ENCODE data around the gene CLIP2.

CLIP2 gene

GRCh38 chr7:74289659-74290552, 699 bp downstream of the CLIP2 start:
- Histone ChIP-seq H3K27ac (ENCODE audit: low read depth, low read length) (peak overlapping the region; percentile 75), H3K27me3 (ENCODE audit: control insufficient read depth in 1 of 2, insufficient read depth in 2 of 2, low read length in 2 of 2) (no peaks in the 10 kb centered on the region), H3K4me3 (ENCODE audit: low read depth in 1 of 2, low read length in 2 of 2) (peak overlapping the region; percentile 70 to 93), H3K36me3 (ENCODE audit: insufficient read depth, low read length) (no peaks in the 10 kb centered on the region), H3K4me1 (ENCODE audit: insufficient read depth, low read length) (peaks cover 30% of the 10 kb centered on the region), H3K9ac (ENCODE audit: low read length) (peak overlapping the region; percentile 36), H3K9me3 (ENCODE audit: low read length) (no peaks in the 10 kb centered on the region)

GRCh38 chr7:74290553-74290950, 1.3 kb downstream of the CLIP2 start:
- H3K36me3 ChIP-seq (ENCODE audit: insufficient read depth, low read length), result no peaks in the 10 kb centered on the region
- peak overlapping the region; percentile 36 for H3K9ac ChIP-seq (ENCODE audit: low read length)
- no peaks in the 10 kb centered on the region for H3K9me3 ChIP-seq (ENCODE audit: low read length)
- H3K27me3 ChIP-seq (ENCODE audit: control insufficient read depth in 1 of 2, insufficient read depth in 2 of 2, low read length in 2 of 2), result no peaks in the 10 kb centered on the region
- H3K4me3 ChIP-seq (ENCODE audit: low read depth in 1 of 2, low read length in 2 of 2), result peak overlapping the region; percentile 70 to 93
- peaks cover 30% of the 10 kb centered on the region for H3K4me1 ChIP-seq (ENCODE audit: insufficient read depth, low read length)
- H3K27ac ChIP-seq (ENCODE audit: low read depth, low read length), result peak overlapping the region; percentile 75

GRCh38 chr7:74290981-74291441, 1.8 kb downstream of the CLIP2 start:
- no peaks in the 10 kb centered on the region for H3K36me3 ChIP-seq (ENCODE audit: insufficient read depth, low read length)
- H3K4me3 ChIP-seq (ENCODE audit: low read depth in 1 of 2, low read length in 2 of 2), result peak overlapping the region; percentile 7 to 70
- peaks cover 30% of the 10 kb centered on the region for H3K4me1 ChIP-seq (ENCODE audit: insufficient read depth, low read length)
- H3K9ac ChIP-seq (ENCODE audit: low read length), result no peak overlapping the region
- H3K27me3 ChIP-seq (ENCODE audit: control insufficient read depth in 1 of 2, insufficient read depth in 2 of 2, low read length in 2 of 2), result no peaks in the 10 kb centered on the region
- H3K27ac ChIP-seq (ENCODE audit: low read depth, low read length), result no peak overlapping the region
- no peaks in the 10 kb centered on the region for H3K9me3 ChIP-seq (ENCODE audit: low read length)

GRCh38 chr7:74291535-74291934, 2.3 kb downstream of the CLIP2 start:
- Histone ChIP-seq H3K4me1 (ENCODE audit: insufficient read depth, low read length) (peaks cover 30% of the 10 kb centered on the region), H3K9ac (ENCODE audit: low read length) (no peak overlapping the region), H3K27me3 (ENCODE audit: control insufficient read depth in 1 of 2, insufficient read depth in 2 of 2, low read length in 2 of 2) (no peaks in the 10 kb centered on the region), H3K36me3 (ENCODE audit: insufficient read depth, low read length) (no peaks in the 10 kb centered on the region), H3K4me3 (ENCODE audit: low read depth in 1 of 2, low read length in 2 of 2) (no peak overlapping the region), H3K27ac (ENCODE audit: low read depth, low read length) (no peak overlapping the region), H3K9me3 (ENCODE audit: low read length) (no peaks in the 10 kb centered on the region)

GRCh38 chr7:74292757-74293576, 3.8 kb downstream of the CLIP2 start:
- no peak overlapping the region for H3K4me3 ChIP-seq (ENCODE audit: low read depth in 1 of 2, low read length in 2 of 2)
- peaks cover 30% of the 10 kb centered on the region for H3K4me1 ChIP-seq (ENCODE audit: insufficient read depth, low read length)
- H3K27ac ChIP-seq (ENCODE audit: low read depth, low read length), result no peak overlapping the region
- no peaks in the 10 kb centered on the region for H3K36me3 ChIP-seq (ENCODE audit: insufficient read depth, low read length)
- no peak overlapping the region for H3K9ac ChIP-seq (ENCODE audit: low read length)
- no peaks in the 10 kb centered on the region for H3K27me3 ChIP-seq (ENCODE audit: control insufficient read depth in 1 of 2, insufficient read depth in 2 of 2, low read length in 2 of 2)
- H3K9me3 ChIP-seq (ENCODE audit: low read length), result no peaks in the 10 kb centered on the region

- Histone ChIP-seq H3K9me3 (ENCODE audit: low read length) (no peaks in the 10 kb centered on the region), H3K9ac (ENCODE audit: low read length) (no peak overlapping the region), H3K27ac (ENCODE audit: low read depth, low read length) (no peak overlapping the region), H3K36me3 (ENCODE audit: insufficient read depth, low read length) (no peaks in the 10 kb centered on the region), H3K27me3 (ENCODE audit: control insufficient read depth in 1 of 2, insufficient read depth in 2 of 2, low read length in 2 of 2) (no peaks in the 10 kb centered on the region), H3K4me1 (ENCODE audit: insufficient read depth, low read length) (peaks cover 28% of the 10 kb centered on the region), H3K4me3 (ENCODE audit: low read depth in 1 of 2, low read length in 2 of 2) (no peak overlapping the region)
Measured at GRCh38 chr7:74293577-74293908, 4.3 kb downstream of the CLIP2 start.

GRCh38 chr7:74294191-74294998, 5.2 kb downstream of the CLIP2 start:
- no peak overlapping the region for H3K27ac ChIP-seq (ENCODE audit: low read depth, low read length)
- no peaks in the 10 kb centered on the region for H3K27me3 ChIP-seq (ENCODE audit: control insufficient read depth in 1 of 2, insufficient read depth in 2 of 2, low read length in 2 of 2)
- no peak overlapping the region for H3K9ac ChIP-seq (ENCODE audit: low read length)
- no peaks in the 10 kb centered on the region for H3K9me3 ChIP-seq (ENCODE audit: low read length)
- no peak overlapping the region for H3K4me3 ChIP-seq (ENCODE audit: low read depth in 1 of 2, low read length in 2 of 2)
- peaks cover 24% of the 10 kb centered on the region for H3K4me1 ChIP-seq (ENCODE audit: insufficient read depth, low read length)
- H3K36me3 ChIP-seq (ENCODE audit: insufficient read depth, low read length), result no peaks in the 10 kb centered on the region

GRCh38 chr7:74297516-74298233, 8.5 kb downstream of the CLIP2 start:
- Histone ChIP-seq H3K4me3 (ENCODE audit: low read depth in 1 of 2, low read length in 2 of 2) (no peak overlapping the region), H3K27ac (ENCODE audit: low read depth, low read length) (no peak overlapping the region), H3K36me3 (ENCODE audit: insufficient read depth, low read length) (no peaks in the 10 kb centered on the region)

GRCh38 chr7:74299401-74299800, 10.2 kb downstream of the CLIP2 start:
- Histone ChIP-seq H3K27me3 (ENCODE audit: control insufficient read depth in 1 of 2, insufficient read depth in 2 of 2, low read length in 2 of 2) (no peaks in the 10 kb centered on the region), H3K9ac (ENCODE audit: low read length) (no peak overlapping the region), H3K9me3 (ENCODE audit: low read length) (no peaks in the 10 kb centered on the region), H3K4me1 (ENCODE audit: insufficient read depth, low read length) (peaks cover 15% of the 10 kb centered on the region), H3K36me3 (ENCODE audit: insufficient read depth, low read length) (no peaks in the 10 kb centered on the region), H3K4me3 (ENCODE audit: low read depth in 1 of 2, low read length in 2 of 2) (no peak overlapping the region), H3K27ac (ENCODE audit: low read depth, low read length) (no peak overlapping the region)

More at GRCh38 chr7:74297516-74298233, 8.5 kb downstream of the CLIP2 start:
- Histone ChIP-seq H3K9ac (ENCODE audit: low read length) (no peak overlapping the region), H3K4me1 (ENCODE audit: insufficient read depth, low read length) (peaks cover 18% of the 10 kb centered on the region), H3K27me3 (ENCODE audit: control insufficient read depth in 1 of 2, insufficient read depth in 2 of 2, low read length in 2 of 2) (no peaks in the 10 kb centered on the region), H3K9me3 (ENCODE audit: low read length) (no peaks in the 10 kb centered on the region)

GRCh38 chr7:74300926-74301325, 11.7 kb downstream of the CLIP2 start:
- H3K4me3 ChIP-seq (ENCODE audit: low read depth in 1 of 2, low read length in 2 of 2), result no peak overlapping the region
- H3K9ac ChIP-seq (ENCODE audit: low read length), result no peak overlapping the region
- no peaks in the 10 kb centered on the region for H3K36me3 ChIP-seq (ENCODE audit: insufficient read depth, low read length)

More at GRCh38 chr7:74300926-74301325, 11.7 kb downstream of the CLIP2 start:
- H3K9me3 ChIP-seq (ENCODE audit: low read length), result no peaks in the 10 kb centered on the region
- H3K4me1 ChIP-seq (ENCODE audit: insufficient read depth, low read length), result peaks cover 13% of the 10 kb centered on the region
- H3K27ac ChIP-seq (ENCODE audit: low read depth, low read length), result no peak overlapping the region
- H3K27me3 ChIP-seq (ENCODE audit: control insufficient read depth in 1 of 2, insufficient read depth in 2 of 2, low read length in 2 of 2), result no peaks in the 10 kb centered on the region
